ENCODE data around the gene PAK1. TPM values are rescaled to one million over a fixed set of nuclear protein-coding genes. Genes with fewer than 3 reads are reported as not detected.
"Not testable (repeated sequence)": the region's sequence is repeated elsewhere in the genome, so short reads cannot be mapped to it uniquely, and the experiment has no call there.

PAK1 gene
- 114 TPM for total RNA-seq

- DNase-seq (ENCODE audit: low spot score) = peak; percentile 91
Observed at GRCh38 chr11:77473801-77474683, at the start of gene PAK1. Gene PAK1, minus strand, starts transcription at chr11:77474094. Its CDS starts 81,574 bp downstream, at chr11:77392520.

DNA sequence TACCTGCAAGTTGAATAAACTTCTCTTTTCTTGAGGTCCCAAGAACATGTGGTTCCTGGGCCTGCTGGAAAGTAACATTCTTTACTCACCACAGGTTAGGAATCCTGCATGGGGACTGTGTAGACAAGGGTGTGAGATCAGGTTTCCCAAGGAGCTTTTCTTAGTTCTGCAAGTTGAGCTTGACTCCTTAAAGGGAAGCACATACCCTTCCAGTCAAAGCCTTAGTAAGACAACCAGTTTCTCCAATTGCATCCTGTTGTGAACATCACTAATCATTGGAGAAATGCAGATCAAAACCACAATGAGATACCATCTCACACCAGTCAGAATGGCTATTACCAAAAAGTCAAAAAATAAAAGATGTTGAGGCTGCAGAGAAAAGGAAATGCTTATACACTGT lies 48.3 kb upstream of the PAK1 start:
- DNase-seq (ENCODE audit: low spot score) = no peak

GRCh38 chr11:77519847-77520246 lies 46.0 kb upstream of the PAK1 start:
- DNase-seq (ENCODE audit: low spot score) = no peak

- no peak for DNase-seq (ENCODE audit: low spot score)
Observed at GRCh38 chr11:77518471-77518870, 44.6 kb upstream of the PAK1 start.

DNA sequence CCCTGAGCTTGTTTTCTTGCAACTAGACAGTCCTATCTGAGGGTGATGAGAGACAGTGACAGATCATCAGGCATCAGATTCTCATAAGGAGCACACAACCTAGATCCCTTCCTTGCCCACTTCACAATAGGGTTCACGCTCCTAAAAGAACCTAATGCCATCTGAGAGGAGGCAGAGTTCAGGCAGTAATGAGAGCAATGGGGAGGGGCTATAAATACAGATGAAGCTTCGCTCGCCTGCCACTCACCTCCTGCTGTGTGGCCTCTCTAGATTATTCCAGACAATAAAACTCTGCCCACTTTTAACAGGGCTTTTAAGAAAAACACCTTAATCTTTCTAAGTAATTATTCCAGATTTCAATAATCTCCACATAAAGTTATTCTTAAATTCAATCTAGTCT lies 43.9 kb upstream of the PAK1 start:
- no peak for DNase-seq (ENCODE audit: low spot score)

GRCh38 chr11:77517226-77517625 lies 43.3 kb upstream of the PAK1 start:
- no peak for DNase-seq (ENCODE audit: low spot score)

DNA sequence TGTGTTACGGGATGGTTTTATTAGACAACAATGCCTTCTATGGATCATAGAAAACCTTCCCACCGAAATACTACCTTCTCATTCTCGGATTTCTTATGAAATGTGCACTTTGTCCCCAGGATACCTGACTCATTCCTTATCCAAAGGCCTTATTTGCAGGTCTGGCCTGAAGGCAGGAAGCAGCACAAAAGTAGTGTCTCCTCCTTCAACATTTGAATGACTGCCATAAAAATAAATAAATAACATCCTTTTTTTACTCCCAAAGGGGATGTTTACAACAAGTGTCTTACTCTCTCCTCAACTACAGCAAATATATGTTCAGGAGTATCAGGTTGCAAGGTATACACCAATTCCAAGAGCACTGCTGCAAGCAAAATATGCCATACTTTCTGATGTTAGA lies 41.6 kb upstream of the PAK1 start:
- DNase-seq (ENCODE audit: low spot score) = peak; percentile 40

- no peak for DNase-seq (ENCODE audit: low spot score)
Observed at GRCh38 chr11:77515063-77515462, 41.2 kb upstream of the PAK1 start.

DNA sequence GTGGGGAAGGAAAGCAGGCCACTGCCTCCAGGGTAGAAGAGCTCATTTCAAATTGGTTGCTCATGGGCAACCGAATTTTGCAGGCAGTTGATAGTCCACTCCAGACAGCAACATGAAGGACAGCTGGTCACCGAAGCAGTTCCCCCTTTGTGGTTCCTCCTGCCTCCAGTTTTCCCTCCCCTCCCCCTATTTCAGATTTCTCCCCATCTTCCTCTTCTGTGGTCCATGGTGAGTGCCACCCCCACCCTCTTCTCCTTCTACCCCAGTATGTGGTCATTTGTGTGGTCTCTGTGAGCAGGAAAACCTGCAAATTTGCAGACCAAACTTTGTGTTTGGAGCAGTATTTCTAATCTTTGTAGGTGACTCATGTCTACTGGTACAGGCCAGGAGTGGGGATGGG lies 38.2 kb upstream of the PAK1 start:
- no peak for DNase-seq (ENCODE audit: low spot score)

- no peak for DNase-seq (ENCODE audit: low spot score)
Observed at GRCh38 chr11:77510851-77511250, 37.0 kb upstream of the PAK1 start.

- no peak for DNase-seq (ENCODE audit: low spot score)
Observed at GRCh38 chr11:77510095-77510494, 36.2 kb upstream of the PAK1 start.

DNA sequence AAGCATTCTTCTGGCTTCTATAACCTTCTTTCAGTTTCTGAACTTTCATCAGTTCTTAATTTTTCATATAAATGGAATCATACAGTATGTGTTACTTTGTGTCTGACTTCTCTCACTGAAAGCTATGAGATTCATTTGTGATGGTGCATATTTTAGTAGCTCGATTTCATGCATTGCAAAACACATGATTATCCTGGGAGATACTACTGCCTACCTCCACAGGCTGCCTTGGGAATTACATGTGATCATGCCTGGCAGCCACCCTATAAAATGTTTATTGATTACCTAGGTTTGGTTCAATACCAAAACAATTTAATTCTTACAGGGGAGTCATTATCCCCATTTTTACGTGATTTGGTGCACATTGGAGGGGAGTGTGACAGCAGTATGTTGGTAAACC lies 34.1 kb upstream of the PAK1 start:
- DNase-seq (ENCODE audit: low spot score) = no peak

GRCh38 chr11:77506857-77507256 lies 33.0 kb upstream of the PAK1 start:
- DNase-seq (ENCODE audit: low spot score) = peak; percentile 25

DNA sequence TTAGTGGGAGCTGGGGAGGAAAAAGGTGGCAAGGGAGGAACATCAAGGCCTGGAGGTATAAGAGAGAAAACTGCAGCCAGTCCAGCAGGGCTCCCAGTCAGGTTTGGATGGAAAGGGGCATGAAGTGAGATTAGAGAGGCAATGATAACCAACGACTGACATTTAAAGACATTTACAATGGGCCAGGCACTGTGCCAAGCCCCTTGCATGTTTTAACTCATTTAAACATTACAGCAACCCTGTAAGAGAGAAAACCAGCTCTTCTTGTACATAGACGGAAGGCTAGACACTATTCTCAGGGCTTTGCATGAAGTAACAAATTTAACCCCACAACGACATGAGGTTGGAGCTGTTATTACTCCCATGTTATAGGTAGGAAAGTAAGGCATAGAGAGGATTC lies 32.1 kb upstream of the PAK1 start:
- DNase-seq (ENCODE audit: low spot score) = no peak

GRCh38 chr11:77503006-77503405 lies 29.1 kb upstream of the PAK1 start:
- DNase-seq (ENCODE audit: low spot score) = peak; percentile 11

GRCh38 chr11:77502346-77502905 lies 28.5 kb upstream of the PAK1 start:
- no peak for DNase-seq (ENCODE audit: low spot score)

DNA sequence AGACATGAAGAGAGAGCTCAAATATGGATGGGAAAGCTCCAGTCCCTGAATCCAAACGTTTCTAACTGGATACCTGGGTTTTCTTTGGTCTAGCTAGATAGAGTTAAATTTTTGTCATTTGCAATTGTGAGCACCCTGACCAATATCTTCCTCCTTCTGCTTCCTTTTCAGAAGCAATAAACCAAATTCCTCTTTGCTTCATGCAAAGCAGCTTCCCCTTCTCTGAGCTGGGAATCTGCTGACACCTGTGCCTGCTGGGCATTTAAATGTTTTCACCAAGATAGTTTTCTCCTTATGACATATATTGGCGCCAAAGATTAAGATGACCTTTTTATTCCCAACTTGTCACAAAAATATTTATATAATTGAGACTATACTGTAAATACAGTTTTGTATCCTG lies 27.9 kb upstream of the PAK1 start:
- DNase-seq (ENCODE audit: low spot score) = no peak

GRCh38 chr11:77497368-77497767 lies 23.5 kb upstream of the PAK1 start:
- DNase-seq (ENCODE audit: low spot score) = no peak

- DNase-seq (ENCODE audit: low spot score) = no peak
Observed at GRCh38 chr11:77495526-77495925, 21.6 kb upstream of the PAK1 start.

DNA sequence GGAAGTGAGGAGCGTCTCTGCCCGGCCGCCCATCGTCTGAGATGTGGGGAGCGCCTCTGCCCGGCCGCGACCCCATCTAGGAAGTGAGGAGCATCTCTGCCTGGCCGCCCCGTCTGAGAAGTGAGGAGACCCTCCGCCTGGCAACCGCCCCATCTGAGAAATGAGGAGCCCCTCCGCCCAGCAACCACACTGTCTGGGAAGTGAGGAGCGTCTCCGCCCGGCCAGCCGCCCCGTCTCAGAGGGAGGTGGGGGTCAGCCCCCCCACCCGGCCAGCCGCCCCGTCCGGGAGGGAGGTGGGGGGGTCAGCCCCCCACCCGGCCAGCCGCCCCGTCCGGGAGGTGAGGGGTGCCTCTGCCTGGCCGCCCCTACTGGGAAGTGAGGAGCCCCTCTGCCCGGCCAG lies 16.1 kb upstream of the PAK1 start:
- DNase-seq (ENCODE audit: low spot score) = not testable (repeated sequence)

- no peak for DNase-seq (ENCODE audit: low spot score)
Observed at GRCh38 chr11:77487790-77488189, 13.9 kb upstream of the PAK1 start.

- DNase-seq (ENCODE audit: low spot score) = no peak
Observed at GRCh38 chr11:77479746-77480352, 6.0 kb upstream of the PAK1 start.

DNA sequence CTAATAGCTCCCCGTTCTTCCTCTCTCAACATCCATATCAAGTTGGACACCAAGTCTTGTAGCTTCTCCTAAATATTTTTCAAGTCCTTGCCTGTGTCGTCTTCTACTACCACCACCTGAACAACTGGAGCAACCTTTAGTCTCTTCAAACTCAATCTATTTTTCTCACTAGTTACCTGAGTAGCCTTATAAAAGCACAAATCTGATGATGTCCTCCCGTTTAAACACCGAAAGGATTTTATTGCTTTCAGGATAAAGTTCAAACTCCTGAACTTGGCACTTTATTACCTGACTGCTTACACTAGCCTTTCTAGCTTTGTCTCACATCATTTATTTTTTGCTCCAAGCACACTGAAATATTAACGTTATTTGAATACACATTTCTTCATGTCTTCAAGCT lies 1.3 kb upstream of the PAK1 start:
- DNase-seq (ENCODE audit: low spot score) = no peak

Data from mucosa of gallbladder (tissue), 1 donor.